Stomach (tissue), 4 donors: ENCODE data around the gene ZMYND10.

Source experiments
- CTCF ChIP-seq, 7 experiments: fragments of 450-650 bp in 4 of 7; fragments of 200-600 bp in 3 of 7; sonication (generic) in 3 of 7; IDR thresholded peaks; one replicate each; pipeline ENCODE4 v1.5.1; 2016 to 2019; ENCODE audit warnings: antibody characterized with exemption in 7 of 7, control low read depth in 2 of 7, mild to moderate bottlenecking in 1 of 7
- POLR2A ChIP-seq, 4 donors: fragments of 450-650 bp; IDR thresholded peaks; one replicate each; pipeline ENCODE4 v1.6.1; 2016; ENCODE audit warnings: antibody characterized with exemption in 4 of 4, control low read depth in 2 of 4, mild to moderate bottlenecking in 1 of 4, moderate library complexity in 1 of 4

DNA sequence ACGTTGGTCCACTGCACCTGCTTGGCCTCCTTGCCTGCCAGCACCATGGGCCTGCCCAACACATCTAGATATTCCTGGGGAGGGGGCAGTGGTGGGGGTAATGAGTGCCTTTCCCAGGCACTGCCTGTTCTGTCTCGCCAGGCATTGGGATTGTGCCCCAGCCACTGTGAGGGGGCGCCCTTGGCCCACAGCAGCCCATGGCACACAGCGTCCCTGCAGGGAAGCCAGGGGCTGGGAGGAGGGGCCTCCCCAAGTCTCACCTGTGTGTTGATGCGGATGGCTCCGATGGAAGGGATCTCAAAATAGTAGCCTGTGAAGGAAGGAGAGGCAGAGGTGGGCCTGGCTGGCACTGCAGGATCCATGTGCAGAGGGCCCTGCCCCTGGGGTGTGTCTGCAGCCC lies 32.5 kb upstream of the ZMYND10 start:
- no peak for TF ChIP-seq POLR2A (IDR thresholded peaks at IDR 0.05)
- no peak for TF ChIP-seq CTCF (IDR thresholded peaks at IDR 0.05)
